ENCODE measurements around the gene CASP8AP2. TPM values are rescaled to one million over a fixed set of nuclear protein-coding genes. Genes with fewer than 3 reads are reported as not detected.
"Not testable (repeated sequence)": the region's sequence is repeated elsewhere in the genome, so short reads cannot be mapped to it uniquely, and the experiment has no call there.

The CASP8AP2 gene
- total RNA-seq, 2 donors from 2014 or later: 12.9 to 13.3 TPM

- ATAC-seq (no peak), DNase-seq (no peak)
- intact Hi-C loops (cut with DNase I, micrococcal nuclease): no loop called here
These were observed 12.2 kb upstream of the CASP8AP2 start for GRCh38 chr6:89817481-89817880.

GRCh38 chr6:89818977-89819335, 10.7 kb upstream of the CASP8AP2 start:
- peak; percentile 54 for ATAC-seq
- intact Hi-C loops (cut with DNase I, micrococcal nuclease): no loop called here
- DNase-seq: peak in 1 of 2 donors; percentile 23

GRCh38 chr6:89819336-89820130, 10.1 kb upstream of the CASP8AP2 start, which contains the start of gene MDN1:
MDN1 (minus strand) TSS chr6:89819794; CDS start chr6:89819607, 187 bp downstream.
- intact Hi-C loops (cut with DNase I, micrococcal nuclease): no loop called here
- peak; percentile 99 for ATAC-seq
- DNase-seq: peak; percentile 92 to 93

- intact Hi-C loops (cut with DNase I, micrococcal nuclease): no loop called here
- ATAC-seq (no peak), DNase-seq (no peak)
These were observed 3.6 kb upstream of the CASP8AP2 start for GRCh38 chr6:89826029-89826528.

GRCh38 chr6:89828475-89828987, 1.1 kb upstream of the CASP8AP2 start:
- peak; percentile 2 for ATAC-seq
- DNase-seq; intact Hi-C loops (cut with DNase I, micrococcal nuclease): not testable (repeated sequence)

- intact Hi-C loops (cut with DNase I, micrococcal nuclease): no loop called here
- ATAC-seq (peak; percentile 48), DNase-seq (no peak)
These were observed 650 bp upstream of the CASP8AP2 start for GRCh38 chr6:89828988-89829471.

- DNase-seq: no peak
- no peak for ATAC-seq
- intact Hi-C loops (cut with DNase I, micrococcal nuclease): no loop called here
These were observed 610 bp downstream of the CASP8AP2 start for GRCh38 chr6:89830170-89830809.

GRCh38 chr6:89834884-89835792, 5.5 kb downstream of the CASP8AP2 start:
- ATAC-seq (peak; percentile 55), DNase-seq (no peak)
- intact Hi-C loops (cut with DNase I, micrococcal nuclease): no loop called here

GRCh38 chr6:89836639-89837222, 7.1 kb downstream of the CASP8AP2 start:
- ATAC-seq (peak; percentile 71), DNase-seq (no peak)
- intact Hi-C loops (cut with DNase I, micrococcal nuclease): no loop called here

GRCh38 chr6:89840538-89840937, 10.9 kb downstream of the CASP8AP2 start:
- peak; percentile 27 for ATAC-seq
- DNase-seq: no peak
- intact Hi-C loops (cut with DNase I, micrococcal nuclease): no loop called here

GRCh38 chr6:89842228-89842627, 12.5 kb downstream of the CASP8AP2 start:
- DNase-seq (no peak), ATAC-seq (no peak)
- intact Hi-C loops (cut with DNase I, micrococcal nuclease): no loop called here

- intact Hi-C loops (cut with DNase I, micrococcal nuclease): no loop called here
- ATAC-seq: no peak
- DNase-seq: no peak
These were observed 13.4 kb downstream of the CASP8AP2 start for GRCh38 chr6:89843070-89843469.

- DNase-seq; ATAC-seq; intact Hi-C loops (cut with DNase I, micrococcal nuclease): not testable (repeated sequence)
These were observed 17.8 kb downstream of the CASP8AP2 start for GRCh38 chr6:89847513-89847912.

GRCh38 chr6:89853068-89853467, 23.4 kb downstream of the CASP8AP2 start:
- no peak for ATAC-seq
- intact Hi-C loops (cut with DNase I, micrococcal nuclease): no loop called here
- no peak for DNase-seq

GRCh38 chr6:89858041-89858440, 28.4 kb downstream of the CASP8AP2 start:
- no peak for ATAC-seq
- no peak for DNase-seq
- intact Hi-C loops (cut with DNase I, micrococcal nuclease): no loop called here

GRCh38 chr6:89859744-89860143, 30.1 kb downstream of the CASP8AP2 start:
- ATAC-seq (no peak), DNase-seq (no peak)
- intact Hi-C loops (cut with DNase I, micrococcal nuclease): no loop called here

GRCh38 chr6:89862273-89862672, 32.6 kb downstream of the CASP8AP2 start:
- intact Hi-C loops (cut with DNase I, micrococcal nuclease): no loop called here
- no peak for DNase-seq

GRCh38 chr6:89862698-89863097, 33.0 kb downstream of the CASP8AP2 start:
- intact Hi-C loops (cut with DNase I, micrococcal nuclease): no loop called here
- DNase-seq (no peak), ATAC-seq (no peak)

More at GRCh38 chr6:89862273-89862672, 32.6 kb downstream of the CASP8AP2 start:
- ATAC-seq: no peak

All from left colon (tissue), 2 donors.